ENCODE results near the gene MYLK4.

MYLK4 gene

DNA sequence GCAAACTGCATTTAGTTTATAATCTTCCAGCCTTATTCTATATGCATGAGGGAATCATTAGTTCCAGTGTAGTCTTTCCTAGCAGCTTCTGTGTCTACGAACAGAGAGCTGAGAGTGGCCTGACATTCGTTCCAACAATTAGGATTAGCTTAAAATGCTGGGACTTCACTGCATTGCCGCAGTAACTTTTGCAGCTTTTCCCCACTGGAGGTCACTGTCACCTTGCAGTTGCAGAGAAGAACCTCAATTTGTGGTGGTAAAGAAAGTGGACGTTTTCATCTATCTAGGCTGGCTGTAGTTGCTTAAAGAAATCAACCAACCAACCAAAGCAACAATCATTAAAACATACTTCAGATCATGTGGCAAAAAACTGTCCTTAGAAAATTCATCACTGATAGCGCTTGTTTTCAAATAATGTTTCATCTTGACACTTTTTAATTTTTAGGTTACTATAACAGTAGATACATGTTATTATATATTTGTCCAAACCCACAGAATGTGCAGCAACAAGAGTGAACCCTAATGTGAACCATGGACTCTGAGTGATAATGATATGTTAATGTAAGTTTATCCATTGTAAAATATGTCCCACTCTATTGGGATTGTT is 12.2 kb downstream of the MYLK4 start:
- Histone ChIP-seq H3K9me3 (ENCODE audit: control insufficient read depth in 2 of 2, low read length in 2 of 2) (no peaks in the 10 kb centered on the region), H3K9ac (ENCODE audit: low read depth in 1 of 2, low read length in 2 of 2) (no peak overlapping the region), H3K27me3 (ENCODE audit: control insufficient read depth in 2 of 2, insufficient read depth in 2 of 2, low read length in 2 of 2) (no peaks in the 10 kb centered on the region), H3K36me3 (ENCODE audit: control insufficient read depth in 2 of 2, insufficient read depth in 2 of 2, low read length in 2 of 2) (no peaks in the 10 kb centered on the region), H3K27ac (ENCODE audit: low read depth in 2 of 2, low read length in 2 of 2) (no peak overlapping the region), H3K4me1 (ENCODE audit: control insufficient read depth in 2 of 2, insufficient read depth in 2 of 2, low read length in 2 of 2) (no peaks in the 10 kb centered on the region), H3K4me3 (ENCODE audit: low read length in 2 of 2) (no peak overlapping the region)

DNA sequence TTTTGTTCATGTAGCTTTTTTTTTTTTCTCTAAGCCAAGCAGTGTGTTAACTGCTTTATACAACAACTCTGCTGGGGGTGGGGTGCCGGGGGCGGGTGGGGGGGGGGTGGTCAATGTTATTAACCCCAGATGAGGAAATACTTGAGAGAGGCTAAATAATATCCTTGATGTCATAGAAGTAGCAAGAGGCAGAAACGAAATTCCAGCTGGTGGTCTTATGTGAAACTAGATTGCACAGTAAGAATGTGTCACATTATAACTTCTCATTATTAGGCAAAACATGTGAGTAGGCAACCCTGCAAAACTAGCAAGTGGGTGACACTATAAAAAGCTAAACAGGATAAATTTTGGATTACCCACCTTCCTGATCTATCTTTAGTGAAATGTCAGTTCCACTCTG is 12.8 kb downstream of the MYLK4 start:
- Histone ChIP-seq H3K4me1 (ENCODE audit: control insufficient read depth in 2 of 2, insufficient read depth in 2 of 2, low read length in 2 of 2) (no peaks in the 10 kb centered on the region), H3K27me3 (ENCODE audit: control insufficient read depth in 2 of 2, insufficient read depth in 2 of 2, low read length in 2 of 2) (no peaks in the 10 kb centered on the region), H3K9ac (ENCODE audit: low read depth in 1 of 2, low read length in 2 of 2) (no peak overlapping the region), H3K4me3 (ENCODE audit: low read length in 2 of 2) (no peak overlapping the region), H3K36me3 (ENCODE audit: control insufficient read depth in 2 of 2, insufficient read depth in 2 of 2, low read length in 2 of 2) (no peaks in the 10 kb centered on the region), H3K27ac (ENCODE audit: low read depth in 2 of 2, low read length in 2 of 2) (no peak overlapping the region), H3K9me3 (ENCODE audit: control insufficient read depth in 2 of 2, low read length in 2 of 2) (no peaks in the 10 kb centered on the region)

DNA sequence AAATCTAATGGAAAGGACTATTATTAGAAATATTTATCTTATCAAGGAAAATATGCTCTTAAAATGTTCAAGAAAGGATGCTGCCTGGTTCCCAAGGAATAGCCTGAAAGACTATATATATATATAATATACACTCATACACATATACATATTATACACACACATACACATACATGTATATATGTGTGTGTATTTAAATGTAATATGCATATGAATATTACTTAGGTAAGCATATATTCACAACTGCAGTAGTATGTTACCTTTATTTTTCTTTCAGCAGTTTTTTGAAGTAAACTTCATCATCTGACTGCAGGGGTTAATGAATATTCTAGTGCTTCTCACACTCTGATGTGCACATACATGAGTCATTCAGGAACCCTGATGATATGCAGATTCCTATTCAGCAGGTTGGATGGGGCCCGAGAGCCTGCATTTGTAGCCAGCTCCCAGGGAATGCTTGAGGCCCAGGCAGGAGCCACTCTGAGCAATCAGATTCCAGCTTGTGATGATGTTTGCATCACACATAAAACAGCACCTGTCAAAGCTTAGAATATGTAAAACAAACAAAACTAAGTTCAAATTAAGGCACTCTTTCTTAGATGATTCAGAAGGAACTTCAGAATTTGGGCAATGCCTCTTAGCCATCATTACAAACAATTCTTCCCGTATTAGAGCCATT is 16.1 kb downstream of the MYLK4 start:
- Histone ChIP-seq H3K4me1 (ENCODE audit: control insufficient read depth in 2 of 2, insufficient read depth in 2 of 2, low read length in 2 of 2) (no peaks in the 10 kb centered on the region), H3K9ac (ENCODE audit: low read depth in 1 of 2, low read length in 2 of 2) (no peak overlapping the region), H3K4me3 (ENCODE audit: low read length in 2 of 2) (no peak overlapping the region), H3K27me3 (ENCODE audit: control insufficient read depth in 2 of 2, insufficient read depth in 2 of 2, low read length in 2 of 2) (no peaks in the 10 kb centered on the region), H3K36me3 (ENCODE audit: control insufficient read depth in 2 of 2, insufficient read depth in 2 of 2, low read length in 2 of 2) (no peaks in the 10 kb centered on the region), H3K27ac (ENCODE audit: low read depth in 2 of 2, low read length in 2 of 2) (no peak overlapping the region), H3K9me3 (ENCODE audit: control insufficient read depth in 2 of 2, low read length in 2 of 2) (no peaks in the 10 kb centered on the region)

DNA sequence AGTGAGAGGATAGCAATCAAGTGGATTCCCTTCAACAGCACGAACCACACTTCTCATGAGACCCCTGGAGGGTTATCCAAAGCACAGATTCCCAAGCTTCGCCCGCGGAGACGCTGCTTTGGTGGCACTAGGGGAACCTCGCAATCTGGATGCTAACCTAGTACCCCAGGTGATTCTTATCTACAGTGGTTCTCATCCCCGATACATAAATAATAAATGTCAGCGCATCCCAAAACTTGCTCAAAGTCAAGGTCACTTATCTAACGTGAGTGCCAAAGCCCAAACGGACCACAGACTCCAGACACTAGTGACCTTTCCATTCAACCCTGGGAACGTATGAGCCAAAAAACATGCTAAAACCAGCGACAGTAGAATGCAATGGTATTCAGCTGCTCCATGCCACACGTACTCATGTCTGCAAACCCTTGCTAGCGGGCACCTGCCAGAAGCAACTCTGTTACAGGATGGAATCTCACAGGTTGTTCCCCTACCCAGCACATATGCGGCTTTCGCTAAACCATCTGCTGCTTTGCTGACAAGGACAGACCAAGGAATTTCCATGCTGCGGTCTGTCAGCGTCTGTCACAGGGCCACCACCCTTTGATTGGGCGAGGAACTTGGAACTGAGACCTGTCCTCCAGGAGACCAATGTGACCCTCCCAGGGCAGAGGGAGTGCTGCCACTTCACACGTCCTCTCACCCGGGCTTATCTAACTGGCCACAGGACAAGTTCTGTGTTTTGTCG is 16.8 kb downstream of the MYLK4 start:
- no peak overlapping the region for H3K4me3 ChIP-seq (ENCODE audit: low read length in 2 of 2)
- H3K4me1 ChIP-seq (ENCODE audit: control insufficient read depth in 2 of 2, insufficient read depth in 2 of 2, low read length in 2 of 2), result no peaks in the 10 kb centered on the region
- H3K9ac ChIP-seq (ENCODE audit: low read depth in 1 of 2, low read length in 2 of 2), result no peak overlapping the region
- H3K27ac ChIP-seq (ENCODE audit: low read depth in 2 of 2, low read length in 2 of 2), result no peak overlapping the region
- no peaks in the 10 kb centered on the region for H3K36me3 ChIP-seq (ENCODE audit: control insufficient read depth in 2 of 2, insufficient read depth in 2 of 2, low read length in 2 of 2)
- no peaks in the 10 kb centered on the region for H3K27me3 ChIP-seq (ENCODE audit: control insufficient read depth in 2 of 2, insufficient read depth in 2 of 2, low read length in 2 of 2)
- no peaks in the 10 kb centered on the region for H3K9me3 ChIP-seq (ENCODE audit: control insufficient read depth in 2 of 2, low read length in 2 of 2)

DNA sequence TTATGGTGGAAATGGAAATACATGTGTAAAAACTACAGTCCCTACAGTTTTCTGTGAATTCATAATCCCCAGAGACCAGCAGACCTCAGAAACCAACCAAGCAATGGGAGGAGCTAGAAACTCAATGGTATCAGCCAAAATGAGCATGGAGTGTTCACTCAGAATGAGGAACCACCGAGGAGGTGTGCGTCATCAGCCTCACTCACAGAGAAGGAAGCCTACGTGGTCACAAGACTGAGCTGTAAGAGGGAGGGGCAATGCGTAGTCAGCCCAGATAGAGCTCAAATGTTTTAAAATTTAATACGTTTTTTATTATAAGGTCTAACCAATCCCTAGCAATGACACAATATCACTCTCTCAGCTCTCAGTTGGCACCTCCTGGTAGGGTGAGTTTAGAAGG is 17.4 kb downstream of the MYLK4 start:
- Histone ChIP-seq H3K4me1 (ENCODE audit: control insufficient read depth in 2 of 2, insufficient read depth in 2 of 2, low read length in 2 of 2) (no peaks in the 10 kb centered on the region), H3K27me3 (ENCODE audit: control insufficient read depth in 2 of 2, insufficient read depth in 2 of 2, low read length in 2 of 2) (no peaks in the 10 kb centered on the region)

DNA sequence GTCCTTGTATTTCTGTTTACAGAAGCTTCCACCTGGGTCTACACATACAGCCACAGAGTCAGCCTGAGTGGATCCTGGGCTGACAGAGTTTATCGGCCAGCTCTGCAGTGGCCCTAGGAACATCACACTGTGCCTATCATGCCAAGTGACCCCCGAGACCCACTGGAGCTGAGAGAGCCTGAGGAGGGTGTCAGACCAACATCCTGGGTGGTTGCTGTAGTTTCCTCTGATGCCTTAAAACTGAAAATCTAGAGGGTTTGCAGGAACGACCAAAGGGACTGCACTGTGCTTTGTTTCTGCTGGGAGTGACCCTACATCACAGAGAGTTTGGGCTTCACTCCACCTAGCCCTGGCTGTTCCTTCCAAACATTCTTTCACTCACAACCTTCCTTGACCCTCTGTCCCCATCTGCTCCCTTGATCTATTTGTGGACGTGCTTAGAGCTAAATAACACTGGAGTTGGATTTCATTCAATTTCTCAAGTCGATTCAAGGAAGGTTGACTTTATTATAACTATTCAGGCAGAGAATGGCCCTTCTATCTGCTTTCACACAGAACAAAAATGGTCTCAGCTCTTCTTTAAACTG is 18.1 kb downstream of the MYLK4 start:
- Histone ChIP-seq H3K4me1 (ENCODE audit: control insufficient read depth in 2 of 2, insufficient read depth in 2 of 2, low read length in 2 of 2) (no peaks in the 10 kb centered on the region), H3K9me3 (ENCODE audit: control insufficient read depth in 2 of 2, low read length in 2 of 2) (no peaks in the 10 kb centered on the region), H3K36me3 (ENCODE audit: control insufficient read depth in 2 of 2, insufficient read depth in 2 of 2, low read length in 2 of 2) (no peaks in the 10 kb centered on the region), H3K27me3 (ENCODE audit: control insufficient read depth in 2 of 2, insufficient read depth in 2 of 2, low read length in 2 of 2) (no peaks in the 10 kb centered on the region), H3K27ac (ENCODE audit: low read depth in 2 of 2, low read length in 2 of 2) (no peak overlapping the region), H3K4me3 (ENCODE audit: low read length in 2 of 2) (no peak overlapping the region), H3K9ac (ENCODE audit: low read depth in 1 of 2, low read length in 2 of 2) (no peak overlapping the region)

More for the DNA sequence above, 17.4 kb downstream of the MYLK4 start:
- no peak overlapping the region for H3K27ac ChIP-seq (ENCODE audit: low read depth in 2 of 2, low read length in 2 of 2)
- H3K36me3 ChIP-seq (ENCODE audit: control insufficient read depth in 2 of 2, insufficient read depth in 2 of 2, low read length in 2 of 2), result no peaks in the 10 kb centered on the region
- no peaks in the 10 kb centered on the region for H3K9me3 ChIP-seq (ENCODE audit: control insufficient read depth in 2 of 2, low read length in 2 of 2)
- H3K4me3 ChIP-seq (ENCODE audit: low read length in 2 of 2), result no peak overlapping the region
- no peak overlapping the region for H3K9ac ChIP-seq (ENCODE audit: low read depth in 1 of 2, low read length in 2 of 2)

DNA sequence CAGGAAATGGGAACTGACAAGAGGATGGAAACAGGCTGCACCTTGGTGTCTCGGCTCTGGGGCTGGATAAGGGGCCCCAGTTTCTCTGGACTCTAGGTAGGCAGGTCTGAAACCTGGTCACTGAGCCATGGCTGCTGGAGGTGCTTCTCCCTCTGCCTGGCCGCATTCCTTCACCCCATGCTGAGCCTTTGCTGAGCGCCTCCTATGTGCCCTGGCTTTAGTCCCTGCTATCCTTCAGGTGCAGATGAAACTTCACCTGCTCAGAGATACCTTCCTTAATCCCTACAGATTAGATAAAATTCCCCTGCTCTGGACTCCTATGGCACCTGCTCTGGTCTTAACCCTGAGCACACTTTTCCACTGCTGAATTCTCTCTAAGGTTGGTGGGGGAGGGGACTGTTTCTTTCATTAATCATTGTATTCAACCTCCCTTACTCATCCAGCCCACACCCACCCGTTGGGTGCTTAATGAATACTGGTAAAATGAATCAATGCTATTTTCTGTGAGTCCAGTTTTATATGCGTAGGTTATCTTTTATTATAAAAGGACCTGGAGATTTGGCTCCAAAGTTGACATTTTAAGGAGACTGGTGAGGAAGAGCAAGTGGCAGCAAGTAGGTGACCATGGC is 19.3 kb downstream of the MYLK4 start:
- Histone ChIP-seq H3K36me3 (ENCODE audit: control insufficient read depth in 2 of 2, insufficient read depth in 2 of 2, low read length in 2 of 2) (no peaks in the 10 kb centered on the region), H3K9me3 (ENCODE audit: control insufficient read depth in 2 of 2, low read length in 2 of 2) (no peaks in the 10 kb centered on the region), H3K27ac (ENCODE audit: low read depth in 2 of 2, low read length in 2 of 2) (no peak overlapping the region), H3K4me1 (ENCODE audit: control insufficient read depth in 2 of 2, insufficient read depth in 2 of 2, low read length in 2 of 2) (no peaks in the 10 kb centered on the region), H3K9ac (ENCODE audit: low read depth in 1 of 2, low read length in 2 of 2) (no peak overlapping the region), H3K27me3 (ENCODE audit: control insufficient read depth in 2 of 2, insufficient read depth in 2 of 2, low read length in 2 of 2) (no peaks in the 10 kb centered on the region), H3K4me3 (ENCODE audit: low read length in 2 of 2) (no peak overlapping the region)

DNA sequence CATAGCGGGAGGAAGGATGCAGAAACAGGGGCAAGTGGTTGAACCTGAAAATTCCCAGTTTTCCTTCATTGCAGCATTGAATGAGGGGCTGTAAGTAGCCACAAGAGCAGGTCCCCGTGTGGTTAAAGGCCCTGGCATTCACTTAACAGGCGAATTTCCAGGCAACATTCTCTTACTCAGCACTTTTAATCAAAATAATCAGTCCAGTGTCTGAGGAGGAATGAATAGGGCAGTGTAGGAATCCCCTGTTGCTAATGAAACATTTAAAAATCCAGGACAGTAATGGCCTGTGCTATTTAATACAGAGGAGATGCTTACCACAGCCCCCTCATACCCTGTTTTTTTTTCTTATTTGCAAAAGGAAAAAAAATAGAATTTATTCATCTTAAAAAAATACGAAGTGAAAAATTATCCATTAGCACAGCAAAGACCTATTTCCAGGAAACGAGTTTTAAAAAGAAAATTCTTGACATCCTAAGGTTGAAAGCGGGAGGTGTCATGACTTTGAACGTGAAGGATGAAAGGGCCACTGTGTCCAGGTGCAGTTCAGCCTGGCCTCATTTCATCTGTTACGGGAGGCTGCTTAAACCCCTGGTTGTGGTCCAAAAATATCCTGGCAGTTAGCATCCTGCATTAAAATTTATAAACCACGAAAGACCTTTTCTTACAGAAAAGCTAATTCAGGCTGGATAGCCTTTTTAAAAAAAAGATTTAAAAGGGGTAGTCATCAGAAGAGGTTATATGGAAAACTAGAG is 20.2 kb downstream of the MYLK4 start:
- Histone ChIP-seq H3K9ac (ENCODE audit: low read depth in 1 of 2, low read length in 2 of 2) (no peak overlapping the region), H3K27me3 (ENCODE audit: control insufficient read depth in 2 of 2, insufficient read depth in 2 of 2, low read length in 2 of 2) (no peaks in the 10 kb centered on the region), H3K36me3 (ENCODE audit: control insufficient read depth in 2 of 2, insufficient read depth in 2 of 2, low read length in 2 of 2) (no peaks in the 10 kb centered on the region), H3K4me3 (ENCODE audit: low read length in 2 of 2) (no peak overlapping the region), H3K9me3 (ENCODE audit: control insufficient read depth in 2 of 2, low read length in 2 of 2) (no peaks in the 10 kb centered on the region), H3K4me1 (ENCODE audit: control insufficient read depth in 2 of 2, insufficient read depth in 2 of 2, low read length in 2 of 2) (no peaks in the 10 kb centered on the region), H3K27ac (ENCODE audit: low read depth in 2 of 2, low read length in 2 of 2) (no peak overlapping the region)

DNA sequence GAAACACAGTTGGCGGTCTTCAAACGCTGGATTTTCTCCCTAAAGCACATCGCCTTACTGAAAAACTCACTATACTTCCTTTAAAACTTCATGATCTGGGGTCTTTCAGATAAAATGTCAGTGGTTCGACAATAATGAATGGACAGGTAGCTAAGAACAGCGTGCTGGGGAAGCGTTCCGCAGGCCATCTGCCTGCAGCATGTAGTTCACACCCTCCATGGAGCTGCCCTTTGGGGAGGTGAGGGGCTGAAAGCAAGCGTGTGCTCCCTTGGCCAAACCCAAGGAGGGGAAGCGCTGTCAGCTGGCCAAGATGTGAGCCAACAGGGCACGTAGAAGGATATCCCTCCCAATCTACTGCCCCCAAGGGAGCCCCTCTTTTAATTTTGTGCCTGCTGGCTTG is 20.8 kb downstream of the MYLK4 start:
- Histone ChIP-seq H3K27ac (ENCODE audit: low read depth in 2 of 2, low read length in 2 of 2) (no peak overlapping the region), H3K4me1 (ENCODE audit: control insufficient read depth in 2 of 2, insufficient read depth in 2 of 2, low read length in 2 of 2) (no peaks in the 10 kb centered on the region), H3K9ac (ENCODE audit: low read depth in 1 of 2, low read length in 2 of 2) (no peak overlapping the region)

More for the DNA sequence above, 20.8 kb downstream of the MYLK4 start:
- no peak overlapping the region for H3K4me3 ChIP-seq (ENCODE audit: low read length in 2 of 2)
- no peaks in the 10 kb centered on the region for H3K27me3 ChIP-seq (ENCODE audit: control insufficient read depth in 2 of 2, insufficient read depth in 2 of 2, low read length in 2 of 2)
- H3K36me3 ChIP-seq (ENCODE audit: control insufficient read depth in 2 of 2, insufficient read depth in 2 of 2, low read length in 2 of 2), result no peaks in the 10 kb centered on the region
- no peaks in the 10 kb centered on the region for H3K9me3 ChIP-seq (ENCODE audit: control insufficient read depth in 2 of 2, low read length in 2 of 2)

Data from mucosa of rectum (tissue), 2 donors.